Liver (tissue), 3 donors: ENCODE results near the gene NUDT13.

Experiments used
- CTCF ChIP-seq: fragments of 150-350 bp; IDR thresholded peaks from 2 replicates; pipeline ENCODE4 v1.5.1; 2017; ENCODE audit warnings: improper control_type of control experiment, low read depth, low read length; ENCODE audit not compliant: missing input control
- EGR1 ChIP-seq, 2 donors: IDR thresholded peaks; 2 replicates each; pipeline ENCODE4 v1.6.1; 2016 to 2018; ENCODE audit warnings: antibody characterized with exemption in 2 of 2, low read depth in 2 of 2
- FOXA1 ChIP-seq: IDR thresholded peaks from 2 replicates; pipeline ENCODE4 v1.6.1; 2016; ENCODE audit warnings: antibody characterized with exemption
- HNF4A ChIP-seq, 2 donors: conservative IDR thresholded peaks; 2 replicates each; pipeline ENCODE4 v1.6.1; 2016; ENCODE audit warnings: antibody characterized with exemption in 2 of 2, mild to moderate bottlenecking in 2 of 2
- NR2F2 ChIP-seq: IDR thresholded peaks from 2 replicates; pipeline ENCODE4 v1.6.1; 2016; ENCODE audit warnings: antibody characterized with exemption
- RAD21 ChIP-seq, 2 donors: IDR thresholded peaks; 2 replicates each; pipeline ENCODE4 v1.6.1; 2016; ENCODE audit warnings: antibody characterized with exemption in 2 of 2, mild to moderate bottlenecking in 2 of 2
- RXRA ChIP-seq, 2 donors: IDR thresholded peaks; 2 replicates each; pipeline ENCODE4 v1.6.1; 2017 to 2018; ENCODE audit warnings: antibody characterized with exemption in 2 of 2, mild to moderate bottlenecking in 1 of 2
- TAF1 ChIP-seq: conservative IDR thresholded peaks from 2 replicates; pipeline ENCODE4 v1.6.1; 2016; ENCODE audit warnings: antibody characterized with exemption, mild to moderate bottlenecking
- YY1 ChIP-seq: IDR thresholded peaks from 2 replicates; pipeline ENCODE4 v1.6.1; 2016; ENCODE audit warnings: antibody characterized with exemption, mild to moderate bottlenecking
- TF ChIP-seq, protein P1 (sequence below): IDR thresholded peaks from 2 replicates; pipeline ENCODE4 v1.6.1; 2016; ENCODE audit warnings: antibody characterized with exemption
- TF ChIP-seq, protein P2 (sequence below): IDR thresholded peaks from 2 replicates; pipeline ENCODE4 v1.6.1; 2016; ENCODE audit warnings: antibody characterized with exemption
- TF ChIP-seq, protein P3 (sequence below): IDR thresholded peaks from 2 replicates; pipeline ENCODE4 v1.6.1; 2016; ENCODE audit warnings: antibody characterized with exemption
- TF ChIP-seq, protein P4 (sequence below): IDR thresholded peaks from 2 replicates; pipeline ENCODE4 v1.6.1; 2016; ENCODE audit warnings: antibody characterized with exemption, mild to moderate bottlenecking
- donor health status: healthy.
- donor health status: healthy.

DNA sequence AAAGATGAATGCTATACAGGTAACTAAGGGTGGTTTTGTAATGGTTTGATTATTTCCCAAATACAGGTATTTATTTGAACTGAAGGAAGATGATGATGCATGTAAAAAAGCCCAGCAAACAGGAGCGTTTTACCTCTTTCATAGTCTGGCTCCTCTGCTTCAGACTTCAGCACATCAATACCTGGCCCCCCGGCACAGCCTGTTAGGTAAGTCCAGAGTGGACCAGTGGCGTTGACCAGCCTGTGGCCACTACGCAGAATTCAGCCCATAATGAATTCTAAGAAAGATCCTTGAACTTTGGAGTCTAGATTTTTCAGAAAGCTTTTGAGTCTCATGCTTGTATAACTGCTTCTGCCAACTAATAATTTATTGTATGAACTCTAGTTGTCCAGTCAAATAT is 9.7 kb downstream of the NUDT13 start:
- TF ChIP-seq CTCF (no peak), TAF1 (no peak), RAD21 (IDR thresholded peaks at IDR 0.05) (no peak), EGR1 (IDR thresholded peaks at IDR 0.05; ENCODE audit: low read depth in 2 of 2) (no peak), RXRA (IDR thresholded peaks at IDR 0.05) (no peak), NR2F2 (no peak), FOXA1 (no peak), YY1 (no peak), HNF4A (conservative IDR thresholded peaks at IDR 0.05) (peak in 1 of 2 donors; percentile 40)
- TF ChIP-seq, protein P1, sequence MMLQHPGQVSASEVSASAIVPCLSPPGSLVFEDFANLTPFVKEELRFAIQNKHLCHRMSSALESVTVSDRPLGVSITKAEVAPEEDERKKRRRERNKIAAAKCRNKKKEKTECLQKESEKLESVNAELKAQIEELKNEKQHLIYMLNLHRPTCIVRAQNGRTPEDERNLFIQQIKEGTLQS: no peak
- TF ChIP-seq, protein P2, sequence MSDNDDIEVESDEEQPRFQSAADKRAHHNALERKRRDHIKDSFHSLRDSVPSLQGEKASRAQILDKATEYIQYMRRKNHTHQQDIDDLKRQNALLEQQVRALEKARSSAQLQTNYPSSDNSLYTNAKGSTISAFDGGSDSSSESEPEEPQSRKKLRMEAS: no peak
- TF ChIP-seq, protein P3, sequence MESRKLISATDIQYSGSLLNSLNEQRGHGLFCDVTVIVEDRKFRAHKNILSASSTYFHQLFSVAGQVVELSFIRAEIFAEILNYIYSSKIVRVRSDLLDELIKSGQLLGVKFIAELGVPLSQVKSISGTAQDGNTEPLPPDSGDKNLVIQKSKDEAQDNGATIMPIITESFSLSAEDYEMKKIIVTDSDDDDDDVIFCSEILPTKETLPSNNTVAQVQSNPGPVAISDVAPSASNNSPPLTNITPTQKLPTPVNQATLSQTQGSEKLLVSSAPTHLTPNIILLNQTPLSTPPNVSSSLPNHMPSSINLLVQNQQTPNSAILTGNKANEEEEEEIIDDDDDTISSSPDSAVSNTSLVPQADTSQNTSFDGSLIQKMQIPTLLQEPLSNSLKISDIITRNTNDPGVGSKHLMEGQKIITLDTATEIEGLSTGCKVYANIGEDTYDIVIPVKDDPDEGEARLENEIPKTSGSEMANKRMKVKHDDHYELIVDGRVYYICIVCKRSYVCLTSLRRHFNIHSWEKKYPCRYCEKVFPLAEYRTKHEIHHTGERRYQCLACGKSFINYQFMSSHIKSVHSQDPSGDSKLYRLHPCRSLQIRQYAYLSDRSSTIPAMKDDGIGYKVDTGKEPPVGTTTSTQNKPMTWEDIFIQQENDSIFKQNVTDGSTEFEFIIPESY: no peak
- TF ChIP-seq, protein P4, sequence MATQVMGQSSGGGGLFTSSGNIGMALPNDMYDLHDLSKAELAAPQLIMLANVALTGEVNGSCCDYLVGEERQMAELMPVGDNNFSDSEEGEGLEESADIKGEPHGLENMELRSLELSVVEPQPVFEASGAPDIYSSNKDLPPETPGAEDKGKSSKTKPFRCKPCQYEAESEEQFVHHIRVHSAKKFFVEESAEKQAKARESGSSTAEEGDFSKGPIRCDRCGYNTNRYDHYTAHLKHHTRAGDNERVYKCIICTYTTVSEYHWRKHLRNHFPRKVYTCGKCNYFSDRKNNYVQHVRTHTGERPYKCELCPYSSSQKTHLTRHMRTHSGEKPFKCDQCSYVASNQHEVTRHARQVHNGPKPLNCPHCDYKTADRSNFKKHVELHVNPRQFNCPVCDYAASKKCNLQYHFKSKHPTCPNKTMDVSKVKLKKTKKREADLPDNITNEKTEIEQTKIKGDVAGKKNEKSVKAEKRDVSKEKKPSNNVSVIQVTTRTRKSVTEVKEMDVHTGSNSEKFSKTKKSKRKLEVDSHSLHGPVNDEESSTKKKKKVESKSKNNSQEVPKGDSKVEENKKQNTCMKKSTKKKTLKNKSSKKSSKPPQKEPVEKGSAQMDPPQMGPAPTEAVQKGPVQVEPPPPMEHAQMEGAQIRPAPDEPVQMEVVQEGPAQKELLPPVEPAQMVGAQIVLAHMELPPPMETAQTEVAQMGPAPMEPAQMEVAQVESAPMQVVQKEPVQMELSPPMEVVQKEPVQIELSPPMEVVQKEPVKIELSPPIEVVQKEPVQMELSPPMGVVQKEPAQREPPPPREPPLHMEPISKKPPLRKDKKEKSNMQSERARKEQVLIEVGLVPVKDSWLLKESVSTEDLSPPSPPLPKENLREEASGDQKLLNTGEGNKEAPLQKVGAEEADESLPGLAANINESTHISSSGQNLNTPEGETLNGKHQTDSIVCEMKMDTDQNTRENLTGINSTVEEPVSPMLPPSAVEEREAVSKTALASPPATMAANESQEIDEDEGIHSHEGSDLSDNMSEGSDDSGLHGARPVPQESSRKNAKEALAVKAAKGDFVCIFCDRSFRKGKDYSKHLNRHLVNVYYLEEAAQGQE: no peak
